ENCODE measurements around the gene TMEM258. TPM values are rescaled to one million over a fixed set of nuclear protein-coding genes. Genes with fewer than 3 reads are reported as not detected.

The TMEM258 gene
- total RNA-seq, 4 donors from 2014 or later = 36.5 to 51.8 (median 47.2) TPM

DNA sequence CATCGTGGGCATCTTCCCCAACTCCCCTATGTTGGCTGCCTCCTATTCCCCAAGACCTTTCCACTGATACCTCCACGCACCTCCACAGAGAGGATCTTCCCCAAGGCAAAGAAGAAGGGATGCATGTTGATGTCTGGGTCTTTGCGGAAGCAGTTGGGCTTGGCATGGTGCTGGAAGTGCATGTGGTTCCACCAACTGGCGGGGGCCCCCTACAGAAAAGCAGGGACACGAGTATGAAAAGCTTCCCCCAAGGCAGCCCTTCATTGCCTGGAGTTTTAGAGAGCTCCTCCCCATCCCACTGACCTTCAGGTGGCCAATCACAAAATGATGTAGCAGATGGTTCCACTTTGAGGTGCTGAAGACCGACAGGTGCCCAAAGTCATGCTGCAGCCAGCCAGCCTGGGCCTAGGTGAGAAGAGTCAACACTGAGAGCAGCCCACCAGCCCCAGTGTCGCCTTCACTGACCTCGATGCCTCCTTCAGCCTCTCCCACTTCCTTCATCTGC lies 18.3 kb upstream of the TMEM258 start:
- DNase-seq = no peak
- intact Hi-C loops (cut with DNase I; ENCODE audit: low total_unique reads) = no loop called here
- peaks cover 0 to 5% of the 10 kb centered on the region in 2 donors for H3K4me1 ChIP-seq

DNA sequence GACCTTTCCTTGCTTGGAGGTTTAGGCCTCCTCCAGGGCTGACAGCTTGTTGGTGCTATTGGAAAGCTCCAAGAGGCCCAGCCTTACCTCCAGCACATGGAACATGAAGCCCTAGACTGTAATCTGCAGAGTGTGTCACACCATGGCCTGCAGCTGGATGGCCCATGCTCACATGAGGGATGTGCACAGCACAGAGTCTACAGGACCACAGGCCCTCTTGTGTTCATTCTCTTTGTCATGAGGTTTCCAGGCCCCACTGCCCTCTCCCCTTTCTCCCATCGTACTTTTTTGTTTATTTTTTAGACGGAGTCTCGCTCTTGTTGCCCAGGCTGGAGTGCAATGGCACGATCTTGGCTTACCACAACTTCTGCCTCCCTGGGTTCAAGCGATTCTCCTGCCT lies 14.4 kb upstream of the TMEM258 start:
- intact Hi-C loops (cut with DNase I; ENCODE audit: low total_unique reads) (no loop called here), in situ Hi-C loops (cut with MboI; ENCODE audit: low sequenced_read_pairs in 4 of 4) (loop anchor here in 1 of 4 donors (10.0 kb wide), 1 partner anchor 278 kb away; no protein-coding TSS in a partner anchor)
- no peak for ATAC-seq
- Histone ChIP-seq H3K27me3 (no peaks in the 10 kb centered on the region), H3K4me1 (no peaks in the 10 kb centered on the region), H3K36me3 (no peaks in the 10 kb centered on the region), H3K9me3 (no peaks in the 10 kb centered on the region), H3K27ac (no peak overlapping the region), H3K4me3 (no peak overlapping the region)
- DNase-seq = no peak
- TF ChIP-seq, protein P1, sequence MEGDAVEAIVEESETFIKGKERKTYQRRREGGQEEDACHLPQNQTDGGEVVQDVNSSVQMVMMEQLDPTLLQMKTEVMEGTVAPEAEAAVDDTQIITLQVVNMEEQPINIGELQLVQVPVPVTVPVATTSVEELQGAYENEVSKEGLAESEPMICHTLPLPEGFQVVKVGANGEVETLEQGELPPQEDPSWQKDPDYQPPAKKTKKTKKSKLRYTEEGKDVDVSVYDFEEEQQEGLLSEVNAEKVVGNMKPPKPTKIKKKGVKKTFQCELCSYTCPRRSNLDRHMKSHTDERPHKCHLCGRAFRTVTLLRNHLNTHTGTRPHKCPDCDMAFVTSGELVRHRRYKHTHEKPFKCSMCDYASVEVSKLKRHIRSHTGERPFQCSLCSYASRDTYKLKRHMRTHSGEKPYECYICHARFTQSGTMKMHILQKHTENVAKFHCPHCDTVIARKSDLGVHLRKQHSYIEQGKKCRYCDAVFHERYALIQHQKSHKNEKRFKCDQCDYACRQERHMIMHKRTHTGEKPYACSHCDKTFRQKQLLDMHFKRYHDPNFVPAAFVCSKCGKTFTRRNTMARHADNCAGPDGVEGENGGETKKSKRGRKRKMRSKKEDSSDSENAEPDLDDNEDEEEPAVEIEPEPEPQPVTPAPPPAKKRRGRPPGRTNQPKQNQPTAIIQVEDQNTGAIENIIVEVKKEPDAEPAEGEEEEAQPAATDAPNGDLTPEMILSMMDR (IDR thresholded peaks at IDR 0.05 in 4 of 5, conservative IDR thresholded peaks at IDR 0.05 in 1 of 5) = no peak
- no peak for TF ChIP-seq POLR2A (IDR thresholded peaks at IDR 0.05)

More for the DNA sequence above, 18.3 kb upstream of the TMEM258 start:
- H3K27ac ChIP-seq = no peak overlapping the region
- no peak for ATAC-seq
- no peaks in the 10 kb centered on the region for H3K36me3 ChIP-seq
- no peak overlapping the region for H3K4me3 ChIP-seq
- H3K27me3 ChIP-seq = no peaks in the 10 kb centered on the region
- no peaks in the 10 kb centered on the region for H3K9me3 ChIP-seq
- TF ChIP-seq POLR2A (IDR thresholded peaks at IDR 0.05) = no peak
- TF ChIP-seq, protein P1 (IDR thresholded peaks at IDR 0.05 in 4 of 5, conservative IDR thresholded peaks at IDR 0.05 in 1 of 5) = no peak
- in situ Hi-C loops (cut with MboI; ENCODE audit: low sequenced_read_pairs in 4 of 4) = no loop called here

DNA sequence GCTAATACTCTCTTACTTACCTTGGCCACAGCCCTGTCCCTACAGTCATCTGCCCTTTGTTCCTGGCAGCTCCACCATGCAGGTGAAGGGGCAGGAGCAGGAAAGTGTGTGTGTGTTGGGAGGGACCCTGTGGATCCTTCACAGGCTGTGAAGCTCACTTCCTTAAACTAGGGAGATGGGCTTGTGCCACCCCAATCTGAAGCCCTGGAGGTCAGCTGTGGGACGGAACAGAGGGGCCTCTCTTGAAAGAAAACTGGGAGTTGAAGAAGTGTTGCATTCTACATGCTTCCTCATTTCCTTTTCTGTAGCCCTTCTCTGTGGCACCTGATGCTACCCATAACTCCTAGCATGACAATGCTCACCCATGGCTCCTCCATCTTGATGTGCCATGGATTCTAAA lies 12.7 kb upstream of the TMEM258 start:
- no peak for TF ChIP-seq POLR2A (IDR thresholded peaks at IDR 0.05)
- TF ChIP-seq, protein P1 (IDR thresholded peaks at IDR 0.05 in 4 of 5, conservative IDR thresholded peaks at IDR 0.05 in 1 of 5) = no peak
- Histone ChIP-seq H3K27me3 (no peaks in the 10 kb centered on the region), H3K4me3 (no peak overlapping the region), H3K27ac (no peak overlapping the region), H3K36me3 (no peaks in the 10 kb centered on the region), H3K4me1 (no peaks in the 10 kb centered on the region), H3K9me3 (no peaks in the 10 kb centered on the region)
- intact Hi-C loops (cut with DNase I; ENCODE audit: low total_unique reads) = no loop called here
- in situ Hi-C loops (cut with MboI; ENCODE audit: low sequenced_read_pairs in 4 of 4) = loop anchor here in 1 of 4 donors (10.0 kb wide), 1 partner anchor 280 kb away; no protein-coding TSS in a partner anchor
- DNase-seq (no peak), ATAC-seq (no peak)

DNA sequence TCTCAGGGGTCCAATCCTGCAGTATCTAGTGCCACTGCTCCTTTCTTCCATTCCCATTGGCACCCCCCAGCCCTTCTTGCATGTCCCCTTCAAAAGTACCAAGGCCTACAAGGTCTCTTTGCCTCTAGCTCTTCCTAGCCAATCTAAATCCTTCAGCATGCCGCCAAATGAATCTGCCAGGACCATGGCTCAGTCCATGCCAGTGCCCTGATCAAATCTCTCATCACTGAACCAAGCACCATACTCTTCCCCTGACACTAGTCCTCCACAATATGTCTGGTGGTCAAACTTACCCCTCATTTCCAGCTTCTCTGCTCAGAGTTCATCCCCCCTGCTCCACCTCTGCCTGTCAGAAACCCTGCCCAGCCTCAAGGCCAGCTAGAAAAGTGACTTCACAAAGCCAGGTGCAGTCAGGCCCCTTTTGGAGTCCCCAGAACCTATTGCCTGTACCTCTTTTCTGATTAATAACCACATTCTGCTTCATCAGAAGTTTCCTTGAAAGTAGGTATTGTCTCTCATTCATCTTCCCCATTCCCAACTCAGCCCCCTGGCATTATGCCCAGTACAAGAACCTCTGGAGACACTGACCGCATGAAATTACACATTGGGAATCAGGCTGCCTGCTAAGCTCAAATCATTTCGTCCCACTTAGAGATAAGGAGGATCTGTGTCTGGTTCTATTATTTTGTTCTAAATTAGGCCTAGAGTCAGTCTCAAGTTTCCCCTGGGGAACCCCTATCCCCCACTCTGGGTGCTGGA lies 11.7 kb upstream of the TMEM258 start:
- no peak overlapping the region for H3K27ac ChIP-seq
- DNase-seq (no peak), ATAC-seq (no peak)

More for the DNA sequence above, 11.7 kb upstream of the TMEM258 start:
- Histone ChIP-seq H3K4me3 (no peak overlapping the region), H3K9me3 (no peaks in the 10 kb centered on the region), H3K36me3 (no peaks in the 10 kb centered on the region), H3K27me3 (no peaks in the 10 kb centered on the region), H3K4me1 (no peaks in the 10 kb centered on the region)
- intact Hi-C loops (cut with DNase I; ENCODE audit: low total_unique reads) (no loop called here), in situ Hi-C loops (cut with MboI; ENCODE audit: low sequenced_read_pairs in 4 of 4) (loop anchor here in 1 of 4 donors (10.0 kb wide), 1 partner anchor 281 kb away; no protein-coding TSS in a partner anchor)
- TF ChIP-seq POLR2A (IDR thresholded peaks at IDR 0.05) = no peak
- TF ChIP-seq, protein P1 (IDR thresholded peaks at IDR 0.05 in 4 of 5, conservative IDR thresholded peaks at IDR 0.05 in 1 of 5) = no peak

Data from gastrocnemius medialis (tissue), 4 donors.